Breast epithelium (tissue), 3 donors: ENCODE measurements around the gene BBS7.

Source experiments
- POLR2A ChIP-seq: fragments of 450-650 bp; IDR thresholded peaks from one replicate; pipeline ENCODE4 v1.6.1; 2016; ENCODE audit warnings: antibody characterized with exemption, mild to moderate bottlenecking, moderate library complexity
- POLR2AphosphoS5 ChIP-seq, 3 donors: sonication (generic); formaldehyde crosslinking; IDR thresholded peaks; one replicate each; pipeline ENCODE4 v1.6.1; 2017; ENCODE audit warnings: antibody characterized with exemption in 3 of 3
- TF ChIP-seq, protein P1 (sequence below), 3 donors: fragments of 450-650 bp; IDR thresholded peaks; one replicate each; pipeline ENCODE4 v1.5.1; 2016 to 2017; ENCODE audit warnings: antibody characterized with exemption in 3 of 3, mild to moderate bottlenecking in 3 of 3, moderate library complexity in 3 of 3

DNA sequence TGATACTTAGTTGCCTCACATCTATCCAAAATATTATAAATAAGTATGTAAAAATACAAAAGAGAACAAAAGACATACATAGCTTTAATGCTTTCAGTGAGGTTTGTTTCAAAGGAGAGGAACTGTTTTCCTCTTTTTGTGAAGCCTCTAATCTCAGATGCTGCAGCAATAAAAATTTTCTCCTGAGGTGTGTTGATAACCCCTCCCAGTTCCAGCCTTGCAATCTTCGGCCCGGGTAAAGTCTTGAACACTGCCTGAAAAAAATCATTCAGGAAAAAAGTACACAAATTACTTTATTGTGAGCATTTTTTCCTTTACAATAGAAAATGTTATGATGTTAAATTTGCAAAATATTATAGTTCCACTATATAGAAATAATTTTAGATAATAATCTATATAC lies 8.8 kb downstream of the BBS7 start:
- TF ChIP-seq, protein P1, sequence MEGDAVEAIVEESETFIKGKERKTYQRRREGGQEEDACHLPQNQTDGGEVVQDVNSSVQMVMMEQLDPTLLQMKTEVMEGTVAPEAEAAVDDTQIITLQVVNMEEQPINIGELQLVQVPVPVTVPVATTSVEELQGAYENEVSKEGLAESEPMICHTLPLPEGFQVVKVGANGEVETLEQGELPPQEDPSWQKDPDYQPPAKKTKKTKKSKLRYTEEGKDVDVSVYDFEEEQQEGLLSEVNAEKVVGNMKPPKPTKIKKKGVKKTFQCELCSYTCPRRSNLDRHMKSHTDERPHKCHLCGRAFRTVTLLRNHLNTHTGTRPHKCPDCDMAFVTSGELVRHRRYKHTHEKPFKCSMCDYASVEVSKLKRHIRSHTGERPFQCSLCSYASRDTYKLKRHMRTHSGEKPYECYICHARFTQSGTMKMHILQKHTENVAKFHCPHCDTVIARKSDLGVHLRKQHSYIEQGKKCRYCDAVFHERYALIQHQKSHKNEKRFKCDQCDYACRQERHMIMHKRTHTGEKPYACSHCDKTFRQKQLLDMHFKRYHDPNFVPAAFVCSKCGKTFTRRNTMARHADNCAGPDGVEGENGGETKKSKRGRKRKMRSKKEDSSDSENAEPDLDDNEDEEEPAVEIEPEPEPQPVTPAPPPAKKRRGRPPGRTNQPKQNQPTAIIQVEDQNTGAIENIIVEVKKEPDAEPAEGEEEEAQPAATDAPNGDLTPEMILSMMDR (IDR thresholded peaks at IDR 0.05), result no peak
- no peak for TF ChIP-seq POLR2A
- TF ChIP-seq POLR2AphosphoS5 (IDR thresholded peaks at IDR 0.05), result no peak
